22Rv1 (cell line): ENCODE measurements around the gene TSHZ1.

ENCODE experiments used
- CTCF ChIP-seq: fragments of 450-650 bp; IDR thresholded peaks from 2 replicates; pipeline ENCODE4 v1.5.1; 2017; ENCODE audit warnings: mild to moderate bottlenecking
- ZFX ChIP-seq: fragments of 450-650 bp; IDR thresholded peaks from 2 replicates; pipeline ENCODE4 v1.6.1; 2017; ENCODE audit warnings: antibody characterized with exemption, borderline replicate concordance

GRCh38 chr18:75167759-75168618, 42.6 kb upstream of the TSHZ1 start:
- TF ChIP-seq CTCF (no peak), ZFX (no peak)
